Measurements from ENCODE around the gene SLC26A11. TPM values are rescaled to one million over a fixed set of nuclear protein-coding genes. Genes with fewer than 3 reads are reported as not detected.
A peak's percentile ranks its signal among the peaks of the same experiment; 100 is the strongest.

SLC26A11 gene
- total and polyA plus RNA-seq, 2 of the 13 experiments (the other 11 are each of a cell fraction or from before 2014, with no cell fraction given) = 8.7 to 13.2 TPM

DNA sequence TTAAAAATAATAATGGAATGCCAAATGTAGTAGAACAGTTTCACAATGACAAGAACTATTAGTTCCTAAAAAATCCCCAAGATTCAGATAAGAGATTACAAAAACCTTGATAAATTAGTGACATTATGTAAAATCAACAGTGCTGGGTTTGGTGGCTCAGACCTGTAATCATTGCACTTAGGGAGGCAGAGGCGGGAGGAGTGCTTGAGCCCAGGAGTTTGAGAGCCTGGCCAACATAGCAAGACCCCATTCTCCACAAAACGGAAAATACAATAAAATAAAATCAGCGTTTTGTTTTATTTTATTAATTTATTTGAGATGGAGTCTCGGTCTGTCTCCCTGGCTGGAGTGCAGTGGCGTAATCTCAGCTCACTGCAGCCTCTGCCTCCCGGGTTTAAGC lies 46.3 kb upstream of the SLC26A11 start:
- in situ Hi-C loops (cut with HindIII; ENCODE audit: extremely low pct_ligation_motif_present, low pct_unique_long_range_greater_than_20kb) = no loop called here
- ChIA-PET POLR2A (no interaction called here), CTCF (ENCODE audit: low intra/inter-chr PET ratio, low total read pairs) (no interaction called here)
- TF ChIP-seq ZNF121 (CRISPR knock-in tag; IDR thresholded peaks at IDR 0.05) = peak; percentile 35; the same call in 1 of the 2 replicates
- TF ChIP-seq ZIK1 (CRISPR knock-in tag; IDR thresholded peaks at IDR 0.05; ENCODE audit: borderline replicate concordance, low read depth) = no peak
- no peaks in the 10 kb centered on the region for H3K36me3 ChIP-seq (replicated peaks in 1 of 2; ENCODE audit: control insufficient read depth in 1 of 2, insufficient read depth in 2 of 2, low read length in 2 of 2)
- intact Hi-C loops (cut with micrococcal nuclease; ENCODE audit: unreplicated experiment) = no loop called here
- no peak overlapping the region for H2AFZ ChIP-seq (ENCODE audit: low read length)
- ATAC-seq = no peak
- DNase-seq (ENCODE audit: low spot score) = no peak
- no peak overlapping the region for H3K9ac ChIP-seq (ENCODE audit: insufficient read depth, low read depth, low read length)
- FAIRE-seq = no peak
- H3K4me2 ChIP-seq (ENCODE audit: low read depth, low read length) = no peak overlapping the region
- no peak overlapping the region for H3K4me3 ChIP-seq (replicated peaks in 1 of 3; ENCODE audit: insufficient read depth in 1 of 3, low read depth in 2 of 3, low read length in 3 of 3)
- H3K27ac ChIP-seq (ENCODE audit: extremely low read length, insufficient read depth, low read length) = no peak overlapping the region
- no peaks in the 10 kb centered on the region for H3K79me2 ChIP-seq (ENCODE audit: insufficient read depth, low read length)
- H3K27me3 ChIP-seq (ENCODE audit: control insufficient read depth in 1 of 2, insufficient read depth in 2 of 2, low read length in 2 of 2) = peaks cover 9 to 70% of the 10 kb centered on the region in 2 experiments; a peak in 4 of 5 replicates
- no peaks in the 10 kb centered on the region for H3K9me3 ChIP-seq (ENCODE audit: low read length)
- peaks cover 14% of the 10 kb centered on the region for H3K4me1 ChIP-seq (ENCODE audit: insufficient read depth, low read length)
- no peaks in the 10 kb centered on the region for H4K20me1 ChIP-seq (ENCODE audit: insufficient read depth, low read length)
- 45% methylated on average over 6 of the region's 6 CpGs for WGBS (ENCODE audit: low lambda C conversion rate)
- no TSS peak for BruUV-seq (replicated peaks)

DNA sequence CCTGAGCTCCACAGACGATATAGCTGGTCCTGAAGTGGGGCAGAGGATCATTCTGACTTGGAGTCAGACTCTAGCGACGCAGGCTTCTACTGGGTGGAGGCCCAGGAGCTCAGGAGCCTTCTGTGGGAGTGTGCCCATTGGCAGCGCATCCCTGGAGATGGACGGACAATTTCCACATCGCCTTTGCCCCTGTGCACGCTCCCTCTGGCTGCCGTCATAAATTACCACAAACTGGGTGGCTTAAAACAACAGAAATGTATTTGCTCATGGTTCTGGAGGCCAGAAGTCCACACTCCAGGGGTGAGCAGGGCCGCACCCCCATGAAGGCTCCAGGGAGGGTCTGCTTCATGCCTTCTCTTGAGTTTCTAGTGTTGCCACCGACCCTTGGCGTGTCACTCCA lies 43.5 kb upstream of the SLC26A11 start:
- FAIRE-seq = no peak
- no peaks in the 10 kb centered on the region for H3K36me3 ChIP-seq (replicated peaks in 1 of 2; ENCODE audit: control insufficient read depth in 1 of 2, insufficient read depth in 2 of 2, low read length in 2 of 2)
- in situ Hi-C loops (cut with HindIII; ENCODE audit: extremely low pct_ligation_motif_present, low pct_unique_long_range_greater_than_20kb) (no loop called here), intact Hi-C loops (cut with micrococcal nuclease; ENCODE audit: unreplicated experiment) (no loop called here)
- ChIA-PET CTCF (ENCODE audit: low intra/inter-chr PET ratio, low total read pairs) (no interaction called here), POLR2A (interaction anchor here (0.9 kb wide), 1 partner anchor 31 kb away, joined by 3 read pairs; no protein-coding TSS in a partner anchor)
- no peak overlapping the region for H3K4me3 ChIP-seq (replicated peaks in 1 of 3; ENCODE audit: insufficient read depth in 1 of 3, low read depth in 2 of 3, low read length in 3 of 3)
- BruUV-seq (replicated peaks) = no TSS peak
- H3K4me1 ChIP-seq (ENCODE audit: insufficient read depth, low read length) = peaks cover 14% of the 10 kb centered on the region
- no peak for DNase-seq (ENCODE audit: low spot score)
- H4K20me1 ChIP-seq (ENCODE audit: insufficient read depth, low read length) = no peaks in the 10 kb centered on the region
- peaks cover 15 to 76% of the 10 kb centered on the region in 2 experiments for H3K27me3 ChIP-seq (ENCODE audit: control insufficient read depth in 1 of 2, insufficient read depth in 2 of 2, low read length in 2 of 2)
- ATAC-seq = no peak; the same call in 2 of the 3 replicates
- H3K4me2 ChIP-seq (ENCODE audit: low read depth, low read length) = no peak overlapping the region
- no peak overlapping the region for H3K27ac ChIP-seq (ENCODE audit: extremely low read length, insufficient read depth, low read length)
- no peaks in the 10 kb centered on the region for H3K9me3 ChIP-seq (ENCODE audit: low read length)
- WGBS (ENCODE audit: low lambda C conversion rate) = 43% methylated on average over 6 of the region's 11 CpGs
- H2AFZ ChIP-seq (ENCODE audit: low read length) = no peak overlapping the region
- no peaks in the 10 kb centered on the region for H3K79me2 ChIP-seq (ENCODE audit: insufficient read depth, low read length)
- no peak overlapping the region for H3K9ac ChIP-seq (ENCODE audit: insufficient read depth, low read depth, low read length)
- TF ChIP-seq, protein P1, sequence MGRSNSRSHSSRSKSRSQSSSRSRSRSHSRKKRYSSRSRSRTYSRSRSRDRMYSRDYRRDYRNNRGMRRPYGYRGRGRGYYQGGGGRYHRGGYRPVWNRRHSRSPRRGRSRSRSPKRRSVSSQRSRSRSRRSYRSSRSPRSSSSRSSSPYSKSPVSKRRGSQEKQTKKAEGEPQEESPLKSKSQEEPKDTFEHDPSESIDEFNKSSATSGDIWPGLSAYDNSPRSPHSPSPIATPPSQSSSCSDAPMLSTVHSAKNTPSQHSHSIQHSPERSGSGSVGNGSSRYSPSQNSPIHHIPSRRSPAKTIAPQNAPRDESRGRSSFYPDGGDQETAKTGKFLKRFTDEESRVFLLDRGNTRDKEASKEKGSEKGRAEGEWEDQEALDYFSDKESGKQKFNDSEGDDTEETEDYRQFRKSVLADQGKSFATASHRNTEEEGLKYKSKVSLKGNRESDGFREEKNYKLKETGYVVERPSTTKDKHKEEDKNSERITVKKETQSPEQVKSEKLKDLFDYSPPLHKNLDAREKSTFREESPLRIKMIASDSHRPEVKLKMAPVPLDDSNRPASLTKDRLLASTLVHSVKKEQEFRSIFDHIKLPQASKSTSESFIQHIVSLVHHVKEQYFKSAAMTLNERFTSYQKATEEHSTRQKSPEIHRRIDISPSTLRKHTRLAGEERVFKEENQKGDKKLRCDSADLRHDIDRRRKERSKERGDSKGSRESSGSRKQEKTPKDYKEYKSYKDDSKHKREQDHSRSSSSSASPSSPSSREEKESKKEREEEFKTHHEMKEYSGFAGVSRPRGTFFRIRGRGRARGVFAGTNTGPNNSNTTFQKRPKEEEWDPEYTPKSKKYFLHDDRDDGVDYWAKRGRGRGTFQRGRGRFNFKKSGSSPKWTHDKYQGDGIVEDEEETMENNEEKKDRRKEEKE (IDR thresholded peaks at IDR 0.05) = no peak
- TF ChIP-seq ZNF737 (CRISPR knock-in tag; IDR thresholded peaks at IDR 0.05; ENCODE audit: borderline replicate concordance) = no peak
- TF ChIP-seq FOXM1 (CRISPR knock-in tag; IDR thresholded peaks at IDR 0.05) = peak; percentile 93; the same call in 1 of the 2 replicates
- TF ChIP-seq, protein P2, sequence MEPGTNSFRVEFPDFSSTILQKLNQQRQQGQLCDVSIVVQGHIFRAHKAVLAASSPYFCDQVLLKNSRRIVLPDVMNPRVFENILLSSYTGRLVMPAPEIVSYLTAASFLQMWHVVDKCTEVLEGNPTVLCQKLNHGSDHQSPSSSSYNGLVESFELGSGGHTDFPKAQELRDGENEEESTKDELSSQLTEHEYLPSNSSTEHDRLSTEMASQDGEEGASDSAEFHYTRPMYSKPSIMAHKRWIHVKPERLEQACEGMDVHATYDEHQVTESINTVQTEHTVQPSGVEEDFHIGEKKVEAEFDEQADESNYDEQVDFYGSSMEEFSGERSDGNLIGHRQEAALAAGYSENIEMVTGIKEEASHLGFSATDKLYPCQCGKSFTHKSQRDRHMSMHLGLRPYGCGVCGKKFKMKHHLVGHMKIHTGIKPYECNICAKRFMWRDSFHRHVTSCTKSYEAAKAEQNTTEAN (CRISPR knock-in tag; conservative IDR thresholded peaks at IDR 0.05) = no peak
- TF ChIP-seq HNF4A (CRISPR knock-in tag; IDR thresholded peaks at IDR 0.05) = 0 out of 2 replicates have a peak, but pooled peaks have one; percentile 5
- peak; percentile 84 for TF ChIP-seq ZBTB21 (CRISPR knock-in tag; IDR thresholded peaks at IDR 0.05)

Measured in HepG2 (cell line).